ENCODE results near the gene SEMA4F.

DNA sequence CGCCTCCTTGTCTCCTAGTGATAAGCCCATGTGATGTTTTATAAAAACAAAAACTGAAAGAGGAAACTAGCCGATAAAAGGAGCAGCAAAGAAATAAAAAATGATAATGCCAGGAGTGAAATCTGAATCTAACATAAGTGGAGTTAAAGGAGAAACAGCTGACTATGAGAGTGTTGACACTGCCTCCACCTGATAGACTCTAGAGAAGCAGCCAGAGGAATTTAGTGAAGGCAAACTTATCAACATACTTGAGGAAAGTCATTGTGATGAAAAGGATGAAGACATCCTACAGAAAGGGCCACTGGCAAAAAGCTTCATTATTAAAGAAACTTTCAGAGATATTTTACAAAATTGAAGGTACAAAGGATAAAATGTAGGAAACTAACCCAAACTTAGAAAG, 7.8 kb upstream of the SEMA4F start:
- TF ChIP-seq, protein P1, sequence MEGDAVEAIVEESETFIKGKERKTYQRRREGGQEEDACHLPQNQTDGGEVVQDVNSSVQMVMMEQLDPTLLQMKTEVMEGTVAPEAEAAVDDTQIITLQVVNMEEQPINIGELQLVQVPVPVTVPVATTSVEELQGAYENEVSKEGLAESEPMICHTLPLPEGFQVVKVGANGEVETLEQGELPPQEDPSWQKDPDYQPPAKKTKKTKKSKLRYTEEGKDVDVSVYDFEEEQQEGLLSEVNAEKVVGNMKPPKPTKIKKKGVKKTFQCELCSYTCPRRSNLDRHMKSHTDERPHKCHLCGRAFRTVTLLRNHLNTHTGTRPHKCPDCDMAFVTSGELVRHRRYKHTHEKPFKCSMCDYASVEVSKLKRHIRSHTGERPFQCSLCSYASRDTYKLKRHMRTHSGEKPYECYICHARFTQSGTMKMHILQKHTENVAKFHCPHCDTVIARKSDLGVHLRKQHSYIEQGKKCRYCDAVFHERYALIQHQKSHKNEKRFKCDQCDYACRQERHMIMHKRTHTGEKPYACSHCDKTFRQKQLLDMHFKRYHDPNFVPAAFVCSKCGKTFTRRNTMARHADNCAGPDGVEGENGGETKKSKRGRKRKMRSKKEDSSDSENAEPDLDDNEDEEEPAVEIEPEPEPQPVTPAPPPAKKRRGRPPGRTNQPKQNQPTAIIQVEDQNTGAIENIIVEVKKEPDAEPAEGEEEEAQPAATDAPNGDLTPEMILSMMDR (conservative IDR thresholded peaks at IDR 0.05 in 1 of 2, IDR thresholded peaks at IDR 0.05 in 1 of 2; ENCODE audit: extremely low read depth in 1 of 2, insufficient read depth in 1 of 2, low read depth in 1 of 2, low read length in 2 of 2): peak in 1 of 2 donors; percentile 9
- no peak for TF ChIP-seq EZH2 (IDR thresholded peaks at IDR 0.05; ENCODE audit: borderline replicate concordance, low read length)
